H1 (cell line): Measurements from ENCODE around the gene TNS3. TPM values are rescaled to one million over a fixed set of nuclear protein-coding genes. Genes with fewer than 3 reads are reported as not detected.

ENCODE experiments used
- CTCF ChIA-PET: fragments of 300-600 bp; sonication (Branson Sonifier 250); formaldehyde crosslinking; loops from one replicate; lab custom pipeline; 2021; ENCODE audit not compliant: partially characterized antibody; lab: Charles Lee
- POLR2A ChIA-PET: fragments of 300-600 bp; sonication (Branson Sonifier 250); formaldehyde crosslinking; loops from one replicate; lab custom pipeline; 2021; ENCODE audit warnings: inconsistent platforms; ENCODE audit not compliant: partially characterized antibody; lab: Charles Lee
- DNase-seq, 2 experiments: peaks; one replicate each; pipeline versions ENCODE4 v3.0.0 to v3.0.0-alpha.2; 2010 to 2022; ENCODE audit warnings: low spot score in 2 of 2, low read depth in 1 of 2, mixed read lengths in 1 of 2
- FAIRE-seq: peaks from 2 replicates; lab custom pipeline; 2011; peaks lifted over from hg19 to GRCh38; lab: Jason Lieb, UNC
- H2AFZ ChIP-seq: 2 replicates; pipeline ENCODE4 v1.8.1; 2012; ENCODE audit warnings: low read length, inconsistent platforms
- H2AK5ac ChIP-seq: 2 replicates; pipeline ENCODE4 v1.6.1; 2013; ENCODE audit warnings: low read depth, low read length
- H2BK120ac ChIP-seq: replicated peaks from 2 replicates; pipeline ENCODE3; 2013; ENCODE audit warnings: low read depth, low read length, inconsistent platforms
- H2BK12ac ChIP-seq: 2 replicates; pipeline ENCODE4 v1.6.1; 2013; ENCODE audit warnings: low read depth, low read length
- H2BK15ac ChIP-seq: 2 replicates; pipeline ENCODE4 v1.6.1; 2013; ENCODE audit warnings: low read length
- H2BK20ac ChIP-seq: 2 replicates; pipeline ENCODE4 v1.6.1; 2013; ENCODE audit warnings: low read length
- H2BK5ac ChIP-seq: 2 replicates; pipeline ENCODE4 v1.6.1; 2013; ENCODE audit warnings: low read depth, low read length
- H3K14ac ChIP-seq: 2 replicates; pipeline ENCODE4 v1.6.1; 2013; ENCODE audit warnings: inconsistent platforms; ENCODE audit not compliant: insufficient read length
- H3K18ac ChIP-seq: 2 replicates; pipeline ENCODE4 v1.6.1; 2013; ENCODE audit warnings: low read length; ENCODE audit errors: extremely low read depth
- H3K23ac ChIP-seq: 2 replicates; pipeline ENCODE4 v1.6.1; 2013; ENCODE audit warnings: inconsistent platforms; ENCODE audit not compliant: insufficient read length
- H3K23me2 ChIP-seq: 2 replicates; pipeline ENCODE4 v1.6.1; 2013; ENCODE audit warnings: low read depth, low read length
- H3K27ac ChIP-seq: 2 replicates; pipeline ENCODE4 v1.6.1; 2011; ENCODE audit warnings: low read depth, low read length, inconsistent platforms
- H3K27me3 ChIP-seq, 4 experiments: replicated peaks in 1 of 4; 1 replicate in 1 of 4; 2 replicates in 3 of 4; pipeline versions ENCODE4 v1.6.1 to v1.8.1; 2011 to 2013; ENCODE audit warnings: low read length in 3 of 4, mild to moderate bottlenecking in 3 of 4, inconsistent platforms in 2 of 4, mixed read lengths in 2 of 4, moderate library complexity in 1 of 4; ENCODE audit not compliant: control insufficient read depth in 3 of 4, insufficient read depth in 3 of 4; ENCODE audit errors: extremely low read depth in 1 of 4
- H3K36me3 ChIP-seq, 4 experiments: 2 replicates each; pipeline versions ENCODE4 v1.6.1 to v1.8.1; 2011 to 2013; ENCODE audit warnings: mild to moderate bottlenecking in 4 of 4, low read length in 3 of 4, moderate library complexity in 2 of 4, control low read depth in 1 of 4, inconsistent platforms in 1 of 4; ENCODE audit not compliant: insufficient read depth in 4 of 4, control insufficient read depth in 2 of 4
- H3K4ac ChIP-seq: replicated peaks from 2 replicates; pipeline ENCODE3; 2013; ENCODE audit warnings: low read length, low read depth, mixed read lengths, inconsistent platforms; ENCODE audit not compliant: insufficient read length
- H3K4me1 ChIP-seq, 4 experiments: replicated peaks in 1 of 4; 1 replicate in 1 of 4; 2 replicates in 3 of 4; pipeline versions ENCODE4 v1.6.1 to v1.8.1; 2011 to 2013; ENCODE audit warnings: low read length in 3 of 4, inconsistent platforms in 2 of 4, mixed read lengths in 1 of 4; ENCODE audit not compliant: insufficient read depth in 4 of 4, control insufficient read depth in 3 of 4
- H3K4me2 ChIP-seq, 2 experiments: 2 replicates each; pipeline versions ENCODE4 v1.6.1 to v1.8.1; 2011 to 2013; ENCODE audit warnings: low read depth in 2 of 2, low read length in 2 of 2, control low read depth in 1 of 2, inconsistent platforms in 1 of 2, mild to moderate bottlenecking in 1 of 2; ENCODE audit not compliant: insufficient read depth in 1 of 2
- H3K4me3 ChIP-seq, 4 experiments: fragments of 200-600, 300-600 bp in 1 of 4; sonication (generic), shearing (Covaris generic), sonication (Bioruptor Twin) in 1 of 4; 2 replicates each; pipeline versions ENCODE4 v1.5.1 to v1.8.1; 2011 to 2016; ENCODE audit warnings: low read length in 4 of 4, low read depth in 3 of 4, control low read depth in 2 of 4, inconsistent platforms in 2 of 4, mild to moderate bottlenecking in 2 of 4, mixed read lengths in 1 of 4, moderate library complexity in 1 of 4; ENCODE audit not compliant: insufficient read depth in 2 of 4; ENCODE audit errors: extremely low read depth in 1 of 4
- H3K56ac ChIP-seq: replicated peaks from 2 replicates; pipeline ENCODE3; 2013; ENCODE audit warnings: low read depth, mild to moderate bottlenecking, mixed read lengths, low read length, inconsistent platforms; ENCODE audit not compliant: insufficient read length
- H3K79me1 ChIP-seq: 2 replicates; pipeline ENCODE4 v1.6.1; 2013; ENCODE audit warnings: low read depth, low read length, control low read depth
- H3K79me2 ChIP-seq, 2 experiments: 2 replicates each; pipeline versions ENCODE4 v1.6.1 to v1.8.1; 2012 to 2013; ENCODE audit warnings: low read length in 2 of 2, mild to moderate bottlenecking in 2 of 2, inconsistent platforms in 1 of 2; ENCODE audit not compliant: insufficient read depth in 2 of 2, control insufficient read depth in 1 of 2
- H3K9ac ChIP-seq, 4 experiments: replicated peaks in 1 of 4; 1 replicate in 1 of 4; 2 replicates in 3 of 4; pipeline versions ENCODE4 v1.6.1 to v1.8.1; 2011 to 2013; ENCODE audit warnings: low read depth in 3 of 4, low read length in 3 of 4, control low read depth in 2 of 4, mild to moderate bottlenecking in 2 of 4, moderate library complexity in 2 of 4, inconsistent platforms in 1 of 4; ENCODE audit errors: extremely low read depth in 1 of 4
- H3K9me3 ChIP-seq, 2 experiments: 2 replicates each; pipeline versions ENCODE4 v1.6.1 to v1.8.1; 2012 to 2013; ENCODE audit warnings: mild to moderate bottlenecking in 2 of 2, moderate library complexity in 2 of 2, control low read depth in 1 of 2, inconsistent platforms in 1 of 2, low read depth in 1 of 2, low read length in 1 of 2, mixed read lengths in 1 of 2; ENCODE audit not compliant: insufficient read depth in 2 of 2
- H4K20me1 ChIP-seq, 2 experiments: replicated peaks in 1 of 2; 2 replicates each; pipeline versions ENCODE3 to v1.8.1; 2011 to 2013; ENCODE audit warnings: inconsistent platforms in 2 of 2, low read length in 2 of 2, mild to moderate bottlenecking in 1 of 2; ENCODE audit not compliant: insufficient read depth in 2 of 2, control insufficient read depth in 1 of 2
- H4K5ac ChIP-seq: 2 replicates; pipeline ENCODE4 v1.6.1; 2013; ENCODE audit warnings: low read length, low read depth, mixed read lengths, inconsistent platforms; ENCODE audit not compliant: insufficient read length
- H4K8ac ChIP-seq: 2 replicates; pipeline ENCODE4 v1.8.0; 2013; ENCODE audit warnings: mild to moderate bottlenecking, moderate library complexity, low read length, inconsistent platforms; ENCODE audit not compliant: insufficient read depth; ENCODE audit errors: extremely low read depth
- H4K91ac ChIP-seq: replicated peaks from 2 replicates; pipeline ENCODE3; 2013; ENCODE audit warnings: low read length, mixed read lengths, inconsistent platforms; ENCODE audit not compliant: insufficient read length
- EZH2 ChIP-seq: fragments of 200-600 bp; sonication (generic); IDR thresholded peaks from 2 replicates; pipeline ENCODE4 v1.7.1; 2012; ENCODE audit warnings: low read depth, mild to moderate bottlenecking, moderate library complexity, low read length, inconsistent platforms; ENCODE audit not compliant: severe bottlenecking
- WGBS, 2 experiments: shearing (Covaris generic) in 1 of 2; methylation state at CpG; one replicate each; pipeline versions ENCODE4 v1.1.6 to v1.1.7; 2013 to 2015; ENCODE audit warnings: low lambda C conversion rate in 2 of 2, mixed read lengths in 2 of 2, inconsistent platforms in 1 of 2, low coverage in 1 of 2, missing lambda C conversion rate in 1 of 2; ENCODE audit not compliant: insufficient replicate concordance in 2 of 2, insufficient coverage in 1 of 2, insufficient read length in 1 of 2; ENCODE audit errors: extremely low coverage in 1 of 2, missing lambda C conversion rate in 1 of 2; 5-methylcytosine and 5-hydroxymethylcytosine counted together
- polyA plus RNA-seq, 7 experiments: library from polyadenylated mRNA; depleted of rRNA in 3 of 7; stranded (reverse) in 5 of 7; unstranded in 2 of 7; fragments of >200 nt in 5 of 7; fragments of 200-250 nt in 2 of 7; gene quantifications; 1 replicate in 5 of 7; 2 replicates in 1 of 7; 4 replicates in 1 of 7; pipeline versions ENCODE4 v1.2.1 to v1.2.3, GENCODE V29; 2011 to 2013; ENCODE audit warnings: missing spikeins in 2 of 7, mixed read lengths in 2 of 7
- total RNA-seq: library from RNA; stranded (reverse); fragmentation: NEBNext Ultra II Directional; extraction: Animal tissue kit (Norgen Biotek cat#: 25700); gene quantifications from 2 replicates; pipeline ENCODE4 v1.2.1, GENCODE V29; 2021

Gene TNS3
- total and polyA plus RNA-seq, 2 of the 8 experiments (the other 6 are each of a cell fraction or from before 2014, with no cell fraction given): 11.9 to 24.2 TPM

DNA sequence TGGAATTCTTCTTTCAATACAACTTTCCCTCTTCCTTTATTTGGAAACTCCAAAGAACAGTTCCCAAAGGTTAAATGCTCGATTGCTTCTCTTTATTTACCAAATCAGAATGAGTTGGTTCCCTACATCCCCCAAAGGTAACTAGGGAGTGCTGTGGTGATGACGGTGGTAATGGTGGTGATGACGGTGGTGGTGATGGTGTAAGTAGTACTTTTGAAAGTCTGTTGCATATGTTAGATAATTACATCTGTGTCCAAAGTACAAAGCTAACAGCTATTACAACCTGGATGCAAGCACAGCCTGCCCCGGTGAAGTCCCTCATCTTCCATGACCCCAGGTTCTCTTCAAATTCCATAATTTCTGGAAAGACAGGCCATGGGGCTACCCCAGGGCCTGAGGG lies 115.1 kb downstream of the TNS3 start:
- H2BK5ac ChIP-seq: no peak overlapping the region
- H2AFZ ChIP-seq: no peak overlapping the region
- peaks cover 0 to 2% of the 10 kb centered on the region in 2 experiments; a peak in 1 of 4 replicates for H3K79me2 ChIP-seq
- H3K27ac ChIP-seq: no peak overlapping the region
- no peak for FAIRE-seq
- H4K5ac ChIP-seq: no peak overlapping the region
- no peak overlapping the region for H3K4me2 ChIP-seq
- no peak for TF ChIP-seq EZH2
- TF ChIP-seq, all 59 proteins: peak for 0
- Histone ChIP-seq H3K23me2 (no peaks in the 10 kb centered on the region), H4K20me1 (peaks cover 3 to 5% of the 10 kb centered on the region in 2 experiments), H3K56ac (no peak overlapping the region), H3K23ac (no peak overlapping the region), H4K8ac (no peak overlapping the region), H3K4me3 (no peak overlapping the region), H3K27me3 (0 out of 7 replicates have a peak, but pooled peaks cover 0 to under 1% (median 0%) of the 10 kb centered on the region in 4 experiments), H3K4ac (no peak overlapping the region), H3K36me3 (no peaks in the 10 kb centered on the region; a peak in 1 of 8 replicates), H4K91ac (no peak overlapping the region), H3K14ac (no peak overlapping the region), H3K18ac (no peak overlapping the region), H2AK5ac (no peak overlapping the region), H2BK15ac (no peak overlapping the region), H2BK120ac (no peak overlapping the region), H2BK20ac (no peak overlapping the region), H3K4me1 (peaks cover 9 to 16% (median 12%) of the 10 kb centered on the region in 4 experiments), H3K9me3 (no peaks in the 10 kb centered on the region), H3K9ac (no peak overlapping the region), H2BK12ac (no peak overlapping the region), H3K79me1 (no peaks in the 10 kb centered on the region; the same call in 1 of the 2 replicates)
- WGBS, 2 experiments: 88% methylated on average over 4 of the region's 4 CpGs; no CpG with 5 or more reads in 1 of the 2 experiments
- POLR2A ChIA-PET: no interaction called here
- CTCF ChIA-PET: interaction anchor here (1.0 to 1.1 kb wide), 2 partner anchors 10 to 19 kb away, joined by 3 to 4 read pairs; no protein-coding TSS in a partner anchor
- no peak for DNase-seq
